GM12878 (cell line): ENCODE data around the gene FEM1B. TPM values are rescaled to one million over a fixed set of nuclear protein-coding genes. Genes with fewer than 3 reads are reported as not detected.

Experiments
- ATAC-seq: fragments of 200-7000 bp; cut with Tn5 transposase; 3 replicates; pipeline ENCODE4 v1.9.1; 2020; ENCODE audit warnings: mild to moderate bottlenecking, moderate library complexity
- BruUV-seq: library from RNA; stranded (reverse); fragments of 400-500 nt; replicated peaks from 2 replicates; lab custom pipeline; 2021; lab: Mats Ljungman, UMichigan
- CTCF ChIA-PET: fragments of 300-600 bp; sonication (Branson Sonifier 250); formaldehyde crosslinking; extraction: SDS; loops from one replicate; lab custom pipeline; 2021; ENCODE audit warnings: inconsistent platforms; lab: Yijun Ruan, JAX
- POLR2A ChIA-PET: fragments of 350-600 bp; formaldehyde crosslinking; extraction: SDS; loops from one replicate; lab custom pipeline; 2021; ENCODE audit warnings: inconsistent platforms; lab: Charles Lee
- RAD21 ChIA-PET: fragments of 300-600 bp; sonication (Branson Sonifier 250); formaldehyde crosslinking; loops from one replicate; lab custom pipeline; 2023; ENCODE audit warnings: antibody characterized with exemption; ENCODE audit not compliant: unreplicated experiment; lab: Charles Lee
- SMC1A ChIA-PET: fragments of 300-600 bp; sonication (Branson Sonifier 250); formaldehyde crosslinking; loops from one replicate; lab custom pipeline; 2023; ENCODE audit not compliant: unreplicated experiment, uncharacterized antibody; lab: Charles Lee
- DNase-seq: peaks from one replicate; pipeline ENCODE4 v3.0.0-alpha.2; 2011; ENCODE audit warnings: low read depth, low spot score
- FAIRE-seq: peaks from 3 replicates; lab custom pipeline; 2011; peaks lifted over from hg19 to GRCh38; lab: Jason Lieb, UNC
- H2AFZ ChIP-seq: 2 replicates; pipeline ENCODE4 v1.6.0; 2011; ENCODE audit warnings: low read depth, low read length, control low read depth; ENCODE audit not compliant: control insufficient read depth
- H3K27ac ChIP-seq: 2 replicates; pipeline ENCODE4 v1.5.1; 2011; ENCODE audit warnings: control low read depth; ENCODE audit not compliant: control insufficient read depth, insufficient read depth
- H3K27me3 ChIP-seq, 2 experiments: replicated peaks in 1 of 2; 2 replicates each; pipeline versions ENCODE4 v1.6.0 to v1.6.1; 2011; ENCODE audit warnings: low read length in 1 of 2; ENCODE audit not compliant: control insufficient read depth in 2 of 2, insufficient read depth in 2 of 2
- H3K36me3 ChIP-seq, 2 experiments: 2 replicates each; pipeline ENCODE4 v1.5.1; 2011; ENCODE audit warnings: low read length in 1 of 2; ENCODE audit not compliant: control insufficient read depth in 2 of 2, insufficient read depth in 2 of 2
- H3K4me1 ChIP-seq: 2 replicates; pipeline ENCODE4 v1.6.1; 2011; ENCODE audit warnings: mild to moderate bottlenecking, low read length, moderate library complexity, mixed read lengths; ENCODE audit not compliant: control insufficient read depth, insufficient read depth
- H3K4me2 ChIP-seq: 2 replicates; pipeline ENCODE4 v1.6.0; 2011; ENCODE audit warnings: control low read depth; ENCODE audit not compliant: control insufficient read depth, insufficient read depth
- H3K4me3 ChIP-seq: fragments of 200-600 bp; sonication (generic); 2 replicates; pipeline ENCODE4 v1.5.1; 2016
- H3K79me2 ChIP-seq: 2 replicates; pipeline ENCODE4 v1.6.0; 2011; ENCODE audit warnings: low read length; ENCODE audit not compliant: control insufficient read depth, insufficient read depth
- H3K9ac ChIP-seq: 2 replicates; pipeline ENCODE4 v1.8.0; 2011; ENCODE audit warnings: low read length, control low read depth, mixed read lengths; ENCODE audit not compliant: control insufficient read depth, insufficient read depth
- H3K9me3 ChIP-seq: replicated peaks from 3 replicates; pipeline ENCODE4 v1.5.1; 2011; ENCODE audit warnings: mild to moderate bottlenecking, low read length; ENCODE audit not compliant: control insufficient read depth, insufficient read depth
- H4K20me1 ChIP-seq: 2 replicates; pipeline ENCODE4 v1.6.0; 2011; ENCODE audit not compliant: control insufficient read depth, insufficient read depth
- CBX3 ChIP-seq: fragments of 200-600 bp; sonication (generic); IDR thresholded peaks from 2 replicates; pipeline ENCODE4 v1.6.1; 2016; ENCODE audit warnings: low read depth, borderline replicate concordance
- JUNB ChIP-seq: IDR thresholded peaks from 2 replicates; pipeline ENCODE4 v1.6.1; 2016; ENCODE audit warnings: antibody characterized with exemption, mild to moderate bottlenecking
- NR2C1 ChIP-seq: fragments of 450-650 bp; IDR thresholded peaks from 2 replicates; pipeline ENCODE4 v1.6.1; 2017; ENCODE audit warnings: antibody characterized with exemption, mild to moderate bottlenecking, moderate library complexity
- NRF1 ChIP-seq: conservative IDR thresholded peaks from 2 replicates; pipeline ENCODE4 v1.6.1; 2011; ENCODE audit warnings: mild to moderate bottlenecking, low read depth, low read length, improper control_type of control experiment
- WGBS: methylation state at CpG from one replicate; pipeline ENCODE4 v1.1.6; 2016; ENCODE audit warnings: low lambda C conversion rate; ENCODE audit not compliant: insufficient replicate concordance, insufficient coverage; ENCODE audit errors: missing lambda C conversion rate; 5-methylcytosine and 5-hydroxymethylcytosine counted together
- in situ Hi-C: fragments of 300-500 bp; cut with MboI; formaldehyde crosslinking; loops from 9 replicates; pipeline ENCODE4 v1.14.3; 2018; ENCODE audit warnings: mixed read lengths
- intact Hi-C: fragments of 100-400 bp; cut with micrococcal nuclease; formaldehyde crosslinking; loops from one replicate; pipeline ENCODE4 v1.14.2; 2022; ENCODE audit not compliant: unreplicated experiment
- polyA plus RNA-seq, 11 experiments: library from polyadenylated mRNA; depleted of rRNA in 4 of 11; unstranded in 6 of 11; stranded (reverse) in 5 of 11; fragments of >200 nt; fragmentation: Nextera tagmentation in 4 of 11; fragmentation: Illumina TruSeq in 1 of 11; extraction: Ambion mirVana in 4 of 11; extraction: Trizol in 1 of 11; gene quantifications; 1 replicate in 1 of 11; 2 replicates in 10 of 11; pipeline versions ENCODE4 v1.2.1 to v1.2.3, GENCODE V29; 2011 to 2016; ENCODE audit warnings: inconsistent platforms in 2 of 11, missing spikeins in 2 of 11, low read depth in 1 of 11
- total RNA-seq, 4 experiments: library from RNA; depleted of rRNA in 3 of 4; stranded (reverse); fragments of >200 nt in 3 of 4; fragmentation: Illumina TruSeq in 1 of 4; extraction: Trizol in 1 of 4; gene quantifications; 2 replicates each; pipeline versions ENCODE4 v1.2.1 to v1.2.3, GENCODE V29; 2013 to 2021
- TF ChIP-seq, protein P1 (sequence below): fragments of 450-650 bp; IDR thresholded peaks from 2 replicates; pipeline ENCODE4 v1.6.1; 2018; ENCODE audit warnings: mild to moderate bottlenecking, low read depth, moderate library complexity; ENCODE audit not compliant: partially characterized antibody

The FEM1B gene
- total and polyA plus RNA-seq, 10 of the 15 experiments (the other 5 are each of a cell fraction or from before 2014, with no cell fraction given), result 5.5 to 61.1 (median 18.2) TPM

DNA sequence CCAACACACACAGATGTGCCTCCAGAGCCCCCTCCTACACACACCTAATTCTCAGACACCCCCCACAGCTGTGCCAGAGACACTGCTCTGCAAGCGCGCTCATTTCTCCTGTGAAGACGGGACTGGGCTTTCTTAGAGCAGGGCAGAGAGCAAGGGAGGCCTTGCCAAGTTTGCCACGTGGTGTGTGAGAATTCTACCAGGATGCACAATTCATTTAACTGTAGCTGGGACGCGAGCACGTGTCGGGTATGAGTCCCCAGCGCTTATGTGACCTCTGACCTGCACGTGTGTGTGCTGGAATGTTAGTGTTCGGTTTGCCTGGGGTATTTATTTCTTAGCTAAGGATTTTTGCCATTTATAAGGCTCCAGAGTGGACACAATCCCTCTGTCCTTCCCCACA is 37.0 kb downstream of the FEM1B start:
- Histone ChIP-seq H3K4me1 (no peaks in the 10 kb centered on the region), H4K20me1 (no peaks in the 10 kb centered on the region), H3K9me3 (no peaks in the 10 kb centered on the region), H3K4me2 (no peak overlapping the region), H3K79me2 (no peaks in the 10 kb centered on the region), H3K9ac (no peak overlapping the region), H3K36me3 (no peaks in the 10 kb centered on the region), H3K27ac (no peak overlapping the region), H3K4me3 (no peak overlapping the region), H3K27me3 (no peaks in the 10 kb centered on the region; a peak in 1 of 4 replicates), H2AFZ (no peak overlapping the region)
- CTCF ChIA-PET, result interaction anchor here (1.4 to 2.7 kb wide), 2 partner anchors 8 to 61 kb away, joined by 5 to 22 read pairs; no protein-coding TSS in a partner anchor
- ATAC-seq (no peak), DNase-seq (no peak), FAIRE-seq (no peak)
- intact Hi-C loops (no loop called here), in situ Hi-C loops (no loop called here)
- POLR2A ChIA-PET, result no interaction called here
- WGBS, result 65% methylated on average over 11 of the region's 11 CpGs
- SMC1A ChIA-PET, result no interaction called here
- TF ChIP-seq, protein P1, sequence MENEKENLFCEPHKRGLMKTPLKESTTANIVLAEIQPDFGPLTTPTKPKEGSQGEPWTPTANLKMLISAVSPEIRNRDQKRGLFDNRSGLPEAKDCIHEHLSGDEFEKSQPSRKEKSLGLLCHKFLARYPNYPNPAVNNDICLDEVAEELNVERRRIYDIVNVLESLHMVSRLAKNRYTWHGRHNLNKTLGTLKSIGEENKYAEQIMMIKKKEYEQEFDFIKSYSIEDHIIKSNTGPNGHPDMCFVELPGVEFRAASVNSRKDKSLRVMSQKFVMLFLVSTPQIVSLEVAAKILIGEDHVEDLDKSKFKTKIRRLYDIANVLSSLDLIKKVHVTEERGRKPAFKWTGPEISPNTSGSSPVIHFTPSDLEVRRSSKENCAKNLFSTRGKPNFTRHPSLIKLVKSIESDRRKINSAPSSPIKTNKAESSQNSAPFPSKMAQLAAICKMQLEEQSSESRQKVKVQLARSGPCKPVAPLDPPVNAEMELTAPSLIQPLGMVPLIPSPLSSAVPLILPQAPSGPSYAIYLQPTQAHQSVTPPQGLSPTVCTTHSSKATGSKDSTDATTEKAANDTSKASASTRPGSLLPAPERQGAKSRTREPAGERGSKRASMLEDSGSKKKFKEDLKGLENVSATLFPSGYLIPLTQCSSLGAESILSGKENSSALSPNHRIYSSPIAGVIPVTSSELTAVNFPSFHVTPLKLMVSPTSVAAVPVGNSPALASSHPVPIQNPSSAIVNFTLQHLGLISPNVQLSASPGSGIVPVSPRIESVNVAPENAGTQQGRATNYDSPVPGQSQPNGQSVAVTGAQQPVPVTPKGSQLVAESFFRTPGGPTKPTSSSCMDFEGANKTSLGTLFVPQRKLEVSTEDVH, result no peak
- TF ChIP-seq CBX3, result no peak
- RAD21 ChIA-PET, result interaction anchor here (1.2 kb wide), 1 partner anchor 61 kb away, joined by 3 read pairs; no protein-coding TSS in a partner anchor
- no TSS peak for BruUV-seq

DNA sequence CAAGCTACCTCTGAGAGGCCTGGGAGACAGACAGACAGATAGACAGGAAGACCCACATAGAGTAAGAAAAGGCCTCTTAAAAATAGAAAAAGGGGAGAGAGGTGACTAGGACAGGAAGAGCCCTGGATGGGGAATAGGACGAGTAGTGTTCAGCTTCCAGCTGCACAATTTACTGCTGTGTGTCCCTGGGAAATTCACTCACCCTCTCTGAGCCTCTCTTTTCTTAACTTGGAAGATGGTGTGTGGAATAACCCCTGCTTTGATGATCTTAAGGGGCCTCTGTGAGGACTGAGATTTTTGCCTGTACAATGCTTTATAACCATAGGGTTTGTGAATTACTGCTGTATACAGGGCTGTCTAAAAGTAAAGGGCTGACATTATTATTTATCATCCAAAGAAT is 37.5 kb downstream of the FEM1B start:
- no peak overlapping the region for H3K4me3 ChIP-seq
- no peak overlapping the region for H3K27ac ChIP-seq
- no peaks in the 10 kb centered on the region for H3K36me3 ChIP-seq
- 0% methylated on average over 1 of the region's 1 CpG for WGBS
- ChIA-PET POLR2A (no interaction called here), CTCF (interaction anchor here (1.4 to 2.7 kb wide), 2 partner anchors 9 to 62 kb away, joined by 5 to 22 read pairs; no protein-coding TSS in a partner anchor), SMC1A (no interaction called here), RAD21 (interaction anchor here (1.2 kb wide), 1 partner anchor 62 kb away, joined by 3 read pairs; no protein-coding TSS in a partner anchor)
- H3K4me1 ChIP-seq, result no peaks in the 10 kb centered on the region
- in situ Hi-C loops, result no loop called here
- intact Hi-C loops, result no loop called here
- no peaks in the 10 kb centered on the region for H4K20me1 ChIP-seq
- H3K4me2 ChIP-seq, result no peak overlapping the region
- no peaks in the 10 kb centered on the region for H3K79me2 ChIP-seq
- DNase-seq (no peak), FAIRE-seq (no peak), ATAC-seq (no peak)
- H3K9ac ChIP-seq, result no peak overlapping the region
- TF ChIP-seq NRF1, result no peak
- no peak for TF ChIP-seq NR2C1
- no peak for TF ChIP-seq JUNB
- BruUV-seq, result no TSS peak
- no peak overlapping the region for H2AFZ ChIP-seq
- no peaks in the 10 kb centered on the region; a peak in 1 of 4 replicates for H3K27me3 ChIP-seq
- no peaks in the 10 kb centered on the region for H3K9me3 ChIP-seq
